Measurements from ENCODE around the gene OAT. TPM values are rescaled to one million over a fixed set of nuclear protein-coding genes. Genes with fewer than 3 reads are reported as not detected.

OAT gene
- total RNA-seq, 3 donors from 2014 or later: 46.7 to 120 (median 69.6) TPM

DNA sequence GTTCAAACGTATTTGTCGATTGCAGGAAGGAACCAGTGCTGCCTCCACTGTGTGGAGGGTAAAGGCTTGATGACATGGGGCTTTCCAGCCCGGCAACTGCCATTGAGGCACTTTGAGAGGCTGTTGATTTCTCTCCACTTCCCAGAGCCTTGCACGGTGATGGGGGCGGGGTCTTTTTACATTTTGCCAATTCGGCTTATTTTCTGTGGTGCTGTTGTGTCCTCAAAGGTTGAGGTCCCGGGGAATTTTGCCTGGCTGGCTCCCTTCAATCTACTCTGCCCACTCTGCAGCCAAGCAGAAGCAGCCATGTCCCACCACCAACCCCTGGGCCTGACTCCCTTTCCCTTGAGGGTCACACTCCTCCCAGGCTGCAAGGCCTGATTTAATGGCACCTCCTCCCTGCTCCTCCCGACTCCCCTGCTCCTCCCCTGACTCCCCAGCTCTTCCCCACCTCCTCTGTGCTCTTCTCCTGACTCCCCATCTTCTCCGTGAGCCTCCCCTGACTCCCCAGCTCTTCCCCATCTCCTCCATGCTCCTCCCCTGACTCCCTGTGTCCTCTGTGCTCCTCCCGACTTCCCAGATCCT lies 39.0 kb downstream of the OAT start:
- intact Hi-C loops (cut with DNase I, micrococcal nuclease): loop anchor here in 1 of 2 donors (10.0 kb wide), 1 partner anchor 795 kb away; no protein-coding TSS in a partner anchor
- H3K36me3 ChIP-seq (ENCODE audit: low read depth): no peaks in the 10 kb centered on the region
- no peaks in the 10 kb centered on the region for H3K9me3 ChIP-seq
- no peak overlapping the region for H3K4me3 ChIP-seq
- ATAC-seq (no peak), DNase-seq (no peak)
- H3K4me1 ChIP-seq (ENCODE audit: low read depth): no peaks in the 10 kb centered on the region
- TF ChIP-seq, protein P1, sequence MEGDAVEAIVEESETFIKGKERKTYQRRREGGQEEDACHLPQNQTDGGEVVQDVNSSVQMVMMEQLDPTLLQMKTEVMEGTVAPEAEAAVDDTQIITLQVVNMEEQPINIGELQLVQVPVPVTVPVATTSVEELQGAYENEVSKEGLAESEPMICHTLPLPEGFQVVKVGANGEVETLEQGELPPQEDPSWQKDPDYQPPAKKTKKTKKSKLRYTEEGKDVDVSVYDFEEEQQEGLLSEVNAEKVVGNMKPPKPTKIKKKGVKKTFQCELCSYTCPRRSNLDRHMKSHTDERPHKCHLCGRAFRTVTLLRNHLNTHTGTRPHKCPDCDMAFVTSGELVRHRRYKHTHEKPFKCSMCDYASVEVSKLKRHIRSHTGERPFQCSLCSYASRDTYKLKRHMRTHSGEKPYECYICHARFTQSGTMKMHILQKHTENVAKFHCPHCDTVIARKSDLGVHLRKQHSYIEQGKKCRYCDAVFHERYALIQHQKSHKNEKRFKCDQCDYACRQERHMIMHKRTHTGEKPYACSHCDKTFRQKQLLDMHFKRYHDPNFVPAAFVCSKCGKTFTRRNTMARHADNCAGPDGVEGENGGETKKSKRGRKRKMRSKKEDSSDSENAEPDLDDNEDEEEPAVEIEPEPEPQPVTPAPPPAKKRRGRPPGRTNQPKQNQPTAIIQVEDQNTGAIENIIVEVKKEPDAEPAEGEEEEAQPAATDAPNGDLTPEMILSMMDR (IDR thresholded peaks at IDR 0.05): no peak

DNA sequence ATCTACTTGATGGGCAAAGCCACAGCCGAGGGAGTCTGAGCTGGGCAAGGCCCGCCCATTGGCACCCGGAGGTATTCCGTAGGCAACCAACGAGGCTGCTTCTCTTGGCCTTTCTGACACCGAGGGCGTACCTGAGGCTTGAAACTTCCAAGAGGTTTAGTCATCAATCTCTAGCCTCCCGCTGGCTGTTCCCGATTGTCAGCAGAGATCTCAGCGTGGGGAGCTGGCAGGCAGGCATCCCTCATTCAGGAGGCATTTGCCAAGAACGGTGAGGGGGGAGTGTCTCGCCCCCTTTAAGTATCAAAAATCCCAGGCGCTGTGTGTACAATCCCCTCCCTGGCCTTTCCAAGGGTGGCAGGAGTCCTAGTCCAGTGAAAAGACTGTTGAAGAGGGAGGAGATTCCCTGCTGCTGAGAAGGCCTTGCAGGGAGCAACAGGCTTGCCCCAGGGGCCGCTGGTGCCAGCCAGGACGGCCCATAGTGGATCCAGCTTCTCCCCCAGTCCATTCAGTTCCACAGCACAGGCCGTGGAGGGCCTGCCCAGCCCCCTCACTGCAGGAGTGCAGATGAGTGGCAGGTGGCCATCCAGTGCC lies 39.7 kb downstream of the OAT start:
- TF ChIP-seq, protein P1 (IDR thresholded peaks at IDR 0.05): no peak
- Histone ChIP-seq H3K36me3 (ENCODE audit: low read depth) (no peaks in the 10 kb centered on the region), H3K9me3 (no peaks in the 10 kb centered on the region), H3K4me1 (ENCODE audit: low read depth) (no peaks in the 10 kb centered on the region), H3K4me3 (no peak overlapping the region)
- no peak for DNase-seq
- intact Hi-C loops (cut with DNase I, micrococcal nuclease): no loop called here
- no peak for ATAC-seq

DNA sequence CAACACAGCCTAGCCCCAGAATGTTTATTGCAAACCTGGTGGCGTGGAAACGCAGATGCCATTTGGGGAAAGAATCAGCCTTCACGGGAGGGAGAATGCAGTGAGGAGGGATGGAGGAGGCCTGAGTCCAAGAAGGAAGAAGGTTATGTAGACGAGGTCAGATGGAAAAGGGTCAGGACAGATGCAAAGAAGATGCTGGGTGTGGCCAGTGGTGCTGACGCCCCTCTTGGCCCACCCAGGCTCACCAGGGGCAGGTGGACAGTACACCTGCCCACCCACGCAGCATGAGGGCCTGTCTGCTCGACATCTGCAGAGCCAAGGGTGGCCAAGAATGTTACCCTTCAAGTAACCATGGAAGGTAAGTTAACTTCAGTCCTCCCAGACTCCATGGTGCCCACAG lies 40.5 kb downstream of the OAT start:
- no peaks in the 10 kb centered on the region for H3K9me3 ChIP-seq
- intact Hi-C loops (cut with DNase I, micrococcal nuclease): no loop called here
- ATAC-seq: no peak
- no peak for DNase-seq
- no peaks in the 10 kb centered on the region for H3K4me1 ChIP-seq (ENCODE audit: low read depth)
- H3K4me3 ChIP-seq: no peak overlapping the region
- H3K36me3 ChIP-seq (ENCODE audit: low read depth): no peaks in the 10 kb centered on the region
- TF ChIP-seq, protein P1 (IDR thresholded peaks at IDR 0.05): no peak

DNA sequence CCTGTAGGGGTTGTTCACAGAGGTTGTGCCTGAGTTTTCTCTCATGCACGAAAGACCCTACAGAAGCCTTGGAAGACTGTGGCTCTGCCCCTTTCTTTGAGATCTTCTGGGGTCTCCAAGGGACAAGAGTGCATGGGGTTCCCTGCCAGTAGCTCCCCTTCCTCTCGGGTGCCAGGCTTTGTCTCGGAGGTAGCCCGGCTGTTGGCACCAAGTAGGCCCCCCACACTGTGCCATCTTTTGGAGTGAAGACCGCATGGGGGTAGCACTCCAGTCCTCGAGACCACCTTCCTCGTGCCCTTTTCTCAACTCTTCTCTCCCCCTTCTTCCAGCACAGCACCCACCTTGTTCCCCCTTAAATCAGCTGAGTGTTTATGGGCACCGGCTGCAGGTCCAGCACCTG lies 41.6 kb downstream of the OAT start:
- H3K9me3 ChIP-seq: no peaks in the 10 kb centered on the region
- no peak for DNase-seq
- ATAC-seq: no peak
- intact Hi-C loops (cut with DNase I, micrococcal nuclease): no loop called here
- no peaks in the 10 kb centered on the region for H3K4me1 ChIP-seq (ENCODE audit: low read depth)
- no peaks in the 10 kb centered on the region for H3K36me3 ChIP-seq (ENCODE audit: low read depth)
- TF ChIP-seq, protein P1 (IDR thresholded peaks at IDR 0.05): no peak
- H3K4me3 ChIP-seq: no peak overlapping the region

DNA sequence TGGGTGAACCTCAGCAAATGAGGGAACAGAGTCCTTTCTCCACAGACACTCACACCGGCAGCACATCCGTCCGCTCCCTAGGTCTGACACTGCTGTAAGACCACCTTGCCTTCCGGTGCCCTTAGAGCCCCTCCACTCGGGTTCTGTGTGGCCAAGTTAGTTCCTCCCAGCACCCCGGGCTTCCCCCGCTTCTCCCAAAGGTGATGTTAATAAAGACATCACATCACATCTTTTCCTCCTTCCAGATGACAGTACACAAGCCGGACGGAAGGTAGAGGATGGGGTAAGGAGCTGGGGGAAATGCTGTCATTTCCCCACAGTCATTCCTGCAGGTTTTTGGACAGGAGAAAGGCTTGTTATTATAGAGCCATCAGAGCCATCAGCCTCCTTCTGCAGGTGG lies 42.3 kb downstream of the OAT start:
- Histone ChIP-seq H3K9me3 (no peaks in the 10 kb centered on the region), H3K4me1 (ENCODE audit: low read depth) (no peaks in the 10 kb centered on the region), H3K4me3 (no peak overlapping the region), H3K36me3 (ENCODE audit: low read depth) (no peaks in the 10 kb centered on the region)
- TF ChIP-seq, protein P1 (IDR thresholded peaks at IDR 0.05): no peak
- ATAC-seq (no peak), DNase-seq (no peak)
- intact Hi-C loops (cut with DNase I, micrococcal nuclease): no loop called here

Measured in mucosa of descending colon (tissue), 3 donors.